HG02763 (cell line): ENCODE results near the gene MCUR1.

Experiments used
- ATAC-seq: cut with Tn5 transposase; IDR thresholded peaks from one replicate; pipeline ENCODE4 v1.9.1; 2021; ENCODE audit warnings: mild to moderate bottlenecking, moderate library complexity; ENCODE audit not compliant: unreplicated experiment

The MCUR1 gene

GRCh38 chr6:13742961-13743735 lies 71.2 kb downstream of the MCUR1 start:
- no peak for ATAC-seq

GRCh38 chr6:13741365-13741764 lies 73.0 kb downstream of the MCUR1 start:
- ATAC-seq, result no peak
